Upper lobe of right lung (tissue), 1 donor: ENCODE results near the gene MMP17. TPM values are rescaled to one million over a fixed set of nuclear protein-coding genes. Genes with fewer than 3 reads are reported as not detected.

ENCODE experiments used
- ATAC-seq: fragments of 200-7000 bp; cut with Tn5 transposase; one replicate; pipeline ENCODE4 v1.9.1; 2020; ENCODE audit warnings: mild to moderate bottlenecking, moderate library complexity
- DNase-seq: peaks from one replicate; pipeline ENCODE4 v3.0.0-alpha.2; 2020
- H3K27ac ChIP-seq: fragments of 200-600 bp; one replicate; pipeline ENCODE4 v1.8.0; 2022
- H3K27me3 ChIP-seq: fragments of 200-600 bp; one replicate; pipeline ENCODE4 v1.8.0; 2022; ENCODE audit warnings: mild to moderate bottlenecking
- H3K36me3 ChIP-seq: fragments of 200-600 bp; one replicate; pipeline ENCODE4 v1.8.0; 2022
- H3K4me1 ChIP-seq: fragments of 200-600 bp; one replicate; pipeline ENCODE4 v1.8.0; 2022
- H3K4me3 ChIP-seq: fragments of 200-600 bp; one replicate; pipeline ENCODE4 v1.8.0; 2022; ENCODE audit warnings: mild to moderate bottlenecking
- H3K9me3 ChIP-seq: fragments of 200-600 bp; one replicate; pipeline ENCODE4 v1.8.0; 2022
- CTCF ChIP-seq: fragments of 200-600 bp; IDR thresholded peaks from one replicate; pipeline ENCODE4 v1.8.0; 2022; ENCODE audit warnings: antibody characterized with exemption
- intact Hi-C: fragments of 100-400 bp; cut with DNase I; formaldehyde crosslinking; loops from one replicate; pipeline ENCODE4 v1.11.0; 2022
- total RNA-seq: library from RNA; stranded (reverse); fragmentation: NEBNext Ultra II Directional; extraction: Animal tissue kit (Norgen Biotek cat#: 25700); gene quantifications from one replicate; pipeline ENCODE4 v1.2.1, GENCODE V29; 2021
- donor health status: DM: no; HTN: yes; CAD: no; lungs with severe emphysema.

Gene MMP17
- total RNA-seq, 1 donor from 2014 or later, result 4.1 TPM

- DNase-seq (no peak), ATAC-seq (no peak)
- Histone ChIP-seq H3K36me3 (peaks cover 60% of the 10 kb centered on the region), H3K27ac (no peak overlapping the region), H3K4me1 (peaks cover 5% of the 10 kb centered on the region), H3K9me3 (no peaks in the 10 kb centered on the region), H3K4me3 (no peak overlapping the region), H3K27me3 (no peaks in the 10 kb centered on the region)
- intact Hi-C loops, result no loop called here
- no peak for TF ChIP-seq CTCF
Observed at GRCh38 chr12:131793243-131794022, 34.8 kb upstream of the MMP17 start.

- Histone ChIP-seq H3K27me3 (no peaks in the 10 kb centered on the region), H3K9me3 (no peaks in the 10 kb centered on the region), H3K4me3 (no peak overlapping the region), H3K4me1 (peaks cover 5% of the 10 kb centered on the region), H3K27ac (no peak overlapping the region), H3K36me3 (peaks cover 60% of the 10 kb centered on the region)
- ATAC-seq, result no peak
- intact Hi-C loops, result no loop called here
- TF ChIP-seq CTCF, result no peak
- DNase-seq, result no peak
Observed at GRCh38 chr12:131794061-131794460, 34.1 kb upstream of the MMP17 start.

GRCh38 chr12:131794573-131794972 lies 33.6 kb upstream of the MMP17 start:
- intact Hi-C loops, result no loop called here
- no peaks in the 10 kb centered on the region for H3K9me3 ChIP-seq
- no peak for ATAC-seq
- peaks cover 60% of the 10 kb centered on the region for H3K36me3 ChIP-seq
- peaks cover 5% of the 10 kb centered on the region for H3K4me1 ChIP-seq
- H3K27me3 ChIP-seq, result no peaks in the 10 kb centered on the region
- no peak for DNase-seq
- TF ChIP-seq CTCF, result no peak
- H3K27ac ChIP-seq, result no peak overlapping the region
- no peak overlapping the region for H3K4me3 ChIP-seq

GRCh38 chr12:131795064-131795463 lies 33.1 kb upstream of the MMP17 start:
- H3K4me1 ChIP-seq, result peaks cover 5% of the 10 kb centered on the region
- no peaks in the 10 kb centered on the region for H3K27me3 ChIP-seq
- H3K9me3 ChIP-seq, result no peaks in the 10 kb centered on the region
- H3K36me3 ChIP-seq, result peaks cover 60% of the 10 kb centered on the region
- peak; percentile 28 for ATAC-seq
- intact Hi-C loops, result no loop called here
- H3K27ac ChIP-seq, result no peak overlapping the region
- H3K4me3 ChIP-seq, result no peak overlapping the region
- TF ChIP-seq CTCF, result no peak
- DNase-seq, result no peak

GRCh38 chr12:131795690-131796410 lies 32.3 kb upstream of the MMP17 start:
- H3K4me1 ChIP-seq, result peaks cover 5% of the 10 kb centered on the region
- intact Hi-C loops, result no loop called here
- peak; percentile 90 for ATAC-seq
- H3K27ac ChIP-seq, result no peak overlapping the region
- H3K27me3 ChIP-seq, result no peaks in the 10 kb centered on the region
- no peak overlapping the region for H3K4me3 ChIP-seq
- no peak for TF ChIP-seq CTCF
- DNase-seq, result peak; percentile 77
- peaks cover 56% of the 10 kb centered on the region for H3K36me3 ChIP-seq
- H3K9me3 ChIP-seq, result no peaks in the 10 kb centered on the region
